GM12892 (cell line): ENCODE results near the gene ADCYAP1.

ENCODE experiments used
- POLR2A ChIP-seq: IDR thresholded peaks from 2 replicates; pipeline ENCODE4 v1.6.1; 2011; ENCODE audit warnings: low read depth, low read length, control low read depth
- POLR2AphosphoS5 ChIP-seq: IDR thresholded peaks from 2 replicates; pipeline ENCODE4 v1.6.1; 2011; ENCODE audit warnings: low read depth, low read length, control low read depth

- TF ChIP-seq POLR2AphosphoS5, result no peak
- TF ChIP-seq POLR2A, result no peak
Observed at GRCh38 chr18:949724-950631, 45.3 kb downstream of the ADCYAP1 start.
